GM19324 (cell line): ENCODE results near the gene RAB4B.
"Not testable (repeated sequence)": the region's sequence is repeated elsewhere in the genome, so short reads cannot be mapped to it uniquely, and the experiment has no call there.

ENCODE experiments used
- ATAC-seq: cut with Tn5 transposase; IDR thresholded peaks from one replicate; pipeline ENCODE4 v1.9.1; 2021; ENCODE audit warnings: mild to moderate bottlenecking, moderate library complexity; ENCODE audit not compliant: unreplicated experiment, low FRiP score

Gene RAB4B

GRCh38 chr19:40776932-40777644, 959 bp upstream of the RAB4B start:
- peak; percentile 76 for ATAC-seq

DNA sequence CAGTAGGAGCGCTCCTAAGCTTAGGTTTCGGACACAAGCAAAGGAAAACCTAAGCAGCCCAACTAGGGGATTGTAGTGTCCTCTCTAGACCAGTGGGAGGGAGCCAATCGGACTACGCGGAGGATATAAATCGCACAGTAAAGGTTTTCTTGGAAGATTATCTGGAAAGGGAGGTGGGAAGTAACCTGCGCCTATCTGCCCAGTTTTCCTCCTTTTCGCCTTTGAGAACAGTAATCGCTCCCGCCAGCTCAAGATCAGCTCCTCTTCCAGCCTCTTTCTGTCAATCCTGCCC, 456 bp upstream of the RAB4B start:
- no peak for ATAC-seq

GRCh38 chr19:40778706-40779284, 748 bp downstream of the RAB4B start:
- ATAC-seq, result no peak

DNA sequence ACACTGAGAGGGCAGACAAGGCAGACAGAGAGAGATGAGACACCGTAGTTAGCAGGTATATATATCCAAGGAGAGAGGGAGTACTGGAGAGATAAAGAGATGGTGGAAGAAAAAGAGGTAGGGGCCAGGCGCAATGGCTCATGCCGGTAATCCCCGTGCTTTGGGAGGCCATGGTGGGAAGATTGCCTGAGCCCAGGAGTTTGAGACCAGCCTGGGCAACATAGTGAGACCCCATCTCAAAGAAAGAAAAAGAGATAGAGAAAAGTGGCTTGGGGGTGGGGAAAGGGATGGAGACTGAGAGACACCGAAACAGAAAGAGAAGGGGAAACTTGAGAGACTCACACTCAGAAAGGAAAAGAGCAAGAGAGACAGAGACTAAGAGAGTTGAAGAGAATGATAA, 2.5 kb downstream of the RAB4B start:
- ATAC-seq, result no peak

DNA sequence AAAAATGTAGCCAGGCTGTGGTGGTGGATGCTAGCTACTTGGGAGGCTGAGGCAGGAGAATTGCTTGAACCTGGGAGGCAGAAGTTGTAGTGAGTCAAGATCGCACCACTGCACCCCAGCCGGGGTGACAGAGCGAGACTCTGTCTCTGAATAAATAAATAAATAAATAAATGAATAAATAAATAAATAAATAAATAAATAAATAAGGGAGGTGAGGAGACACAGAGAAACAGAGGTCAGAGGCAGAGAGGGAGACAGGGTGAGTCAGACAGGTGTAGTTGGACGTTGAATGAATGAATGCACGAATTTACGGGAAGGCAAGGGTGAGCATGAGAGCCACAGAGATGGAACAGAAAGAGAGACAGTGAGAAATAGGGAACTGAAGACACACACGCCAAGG, 3.1 kb downstream of the RAB4B start:
- no peak for ATAC-seq

DNA sequence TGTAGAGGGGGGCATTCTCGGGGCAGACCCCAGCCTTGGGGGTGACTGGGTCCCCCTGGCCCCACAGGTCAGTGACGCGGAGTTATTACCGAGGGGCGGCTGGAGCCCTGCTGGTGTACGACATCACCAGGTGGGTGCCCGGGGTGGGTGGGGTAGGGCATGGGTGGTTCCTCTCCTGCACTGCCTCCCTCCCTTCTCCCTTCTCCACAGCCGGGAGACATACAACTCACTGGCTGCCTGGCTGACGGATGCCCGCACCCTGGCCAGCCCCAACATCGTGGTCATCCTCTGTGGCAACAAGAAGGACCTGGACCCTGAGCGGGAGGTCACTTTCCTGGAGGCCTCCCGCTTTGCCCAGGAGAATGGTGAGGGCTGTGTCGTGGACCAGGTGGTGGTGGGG, 5.7 kb downstream of the RAB4B start:
- no peak for ATAC-seq

DNA sequence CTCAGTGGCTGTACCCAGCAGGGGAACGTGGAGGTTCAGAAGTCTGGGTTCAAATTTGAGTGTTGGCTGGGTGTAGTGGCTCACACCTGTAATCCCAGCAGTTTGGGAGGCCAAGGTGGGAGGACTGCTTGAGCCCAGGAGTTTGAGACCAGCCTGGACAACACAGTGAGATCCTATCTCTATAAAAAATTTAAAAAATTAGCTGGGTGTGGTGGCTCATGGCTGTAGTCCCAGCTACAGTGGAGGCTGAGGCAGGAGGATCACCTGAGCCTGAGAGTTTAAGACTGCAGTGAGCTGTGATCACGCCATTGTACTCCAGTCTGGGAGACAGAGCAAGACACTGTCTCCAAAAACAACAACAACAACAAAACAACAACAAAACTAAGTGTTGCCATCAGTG, 6.1 kb downstream of the RAB4B start:
- ATAC-seq, result not testable (repeated sequence)

- no peak for ATAC-seq
These were observed 7.5 kb downstream of the RAB4B start for GRCh38 chr19:40785526-40785925.

DNA sequence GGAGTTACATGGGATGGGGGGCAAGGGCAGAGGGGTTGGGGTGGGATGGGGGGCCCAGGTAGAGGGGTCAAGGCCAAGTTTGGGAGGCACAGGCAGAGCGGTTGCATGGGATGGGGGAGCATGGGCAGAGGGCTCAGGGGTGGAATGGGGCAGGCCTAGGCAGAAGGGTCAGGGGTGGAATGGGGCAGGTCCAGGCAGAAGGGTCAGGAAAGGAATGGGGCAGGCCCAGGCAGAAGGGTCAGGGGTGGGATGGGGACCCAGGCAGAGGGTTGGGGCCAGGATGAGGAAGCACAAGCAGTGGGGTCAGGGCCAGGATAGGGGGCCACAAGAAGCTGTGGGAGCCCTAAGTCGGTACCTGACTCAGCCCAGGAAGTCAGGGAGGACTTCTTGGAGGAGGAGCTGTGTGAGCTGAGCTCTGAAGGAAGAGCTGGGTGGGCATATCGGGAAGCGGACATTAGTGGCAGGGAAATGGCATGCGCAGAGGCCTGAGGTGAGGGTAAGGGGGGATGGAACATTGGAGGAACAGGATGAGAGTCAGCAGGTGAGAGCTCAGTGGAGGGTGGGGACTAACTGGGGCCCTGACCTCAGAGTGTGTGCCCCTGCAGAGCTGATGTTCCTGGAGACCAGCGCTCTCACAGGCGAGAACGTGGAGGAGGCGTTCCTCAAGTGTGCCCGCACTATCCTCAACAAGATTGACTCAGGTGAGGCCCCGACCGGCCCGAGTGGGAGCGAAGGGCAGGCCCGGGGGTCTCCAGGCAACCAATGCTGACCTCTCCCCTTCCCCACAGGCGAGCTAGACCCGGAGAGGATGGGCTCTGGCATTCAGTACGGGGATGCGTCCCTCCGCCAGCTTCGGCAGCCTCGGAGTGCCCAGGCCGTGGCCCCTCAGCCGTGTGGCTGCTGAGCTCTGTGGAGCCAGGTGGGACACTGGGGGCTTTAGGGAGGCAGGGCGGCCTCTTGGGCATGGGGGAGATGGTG, 8.3 kb downstream of the RAB4B start:
- no peak for ATAC-seq

- ATAC-seq, result no peak
These were observed 13.3 kb downstream of the RAB4B start for GRCh38 chr19:40791349-40791748.

GRCh38 chr19:40791996-40792395, 13.9 kb downstream of the RAB4B start:
- ATAC-seq, result no peak

- no peak for ATAC-seq
These were observed 19.3 kb downstream of the RAB4B start for GRCh38 chr19:40797166-40797962.

DNA sequence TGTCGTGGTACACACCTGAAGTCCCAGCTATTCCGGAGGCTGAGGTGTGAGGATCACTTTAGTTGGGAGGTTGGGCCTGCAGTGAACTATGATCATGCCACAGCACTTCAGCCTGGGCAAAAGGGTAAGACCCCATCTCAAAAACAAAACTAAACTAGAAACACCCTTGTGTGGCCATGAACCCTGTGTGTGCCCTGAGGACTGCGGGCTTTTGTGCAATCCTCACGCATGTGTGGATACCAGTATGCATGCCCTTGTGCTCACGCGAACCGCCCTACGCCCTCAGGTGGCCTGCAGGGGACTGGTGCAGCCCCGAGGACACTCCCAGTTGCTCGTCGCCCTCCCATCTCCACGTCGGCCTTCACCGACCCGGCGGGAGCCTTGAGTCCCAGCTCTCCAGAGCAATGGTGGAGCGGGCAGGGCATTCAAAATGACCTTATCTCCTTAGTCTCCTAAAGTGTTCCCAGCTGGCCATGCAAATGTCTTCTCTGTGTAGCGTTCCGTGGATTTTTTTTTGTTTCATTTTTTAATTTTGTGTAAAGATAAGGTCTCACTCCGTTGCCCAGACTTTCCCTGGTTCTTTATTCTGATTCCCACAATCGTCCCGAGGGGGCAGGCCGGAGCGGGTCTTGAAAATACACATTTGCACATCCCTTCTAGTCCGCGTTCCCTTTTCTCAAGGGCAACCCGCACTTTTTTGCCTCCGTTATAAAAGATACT, 20.1 kb downstream of the RAB4B start:
- ATAC-seq, result no peak

DNA sequence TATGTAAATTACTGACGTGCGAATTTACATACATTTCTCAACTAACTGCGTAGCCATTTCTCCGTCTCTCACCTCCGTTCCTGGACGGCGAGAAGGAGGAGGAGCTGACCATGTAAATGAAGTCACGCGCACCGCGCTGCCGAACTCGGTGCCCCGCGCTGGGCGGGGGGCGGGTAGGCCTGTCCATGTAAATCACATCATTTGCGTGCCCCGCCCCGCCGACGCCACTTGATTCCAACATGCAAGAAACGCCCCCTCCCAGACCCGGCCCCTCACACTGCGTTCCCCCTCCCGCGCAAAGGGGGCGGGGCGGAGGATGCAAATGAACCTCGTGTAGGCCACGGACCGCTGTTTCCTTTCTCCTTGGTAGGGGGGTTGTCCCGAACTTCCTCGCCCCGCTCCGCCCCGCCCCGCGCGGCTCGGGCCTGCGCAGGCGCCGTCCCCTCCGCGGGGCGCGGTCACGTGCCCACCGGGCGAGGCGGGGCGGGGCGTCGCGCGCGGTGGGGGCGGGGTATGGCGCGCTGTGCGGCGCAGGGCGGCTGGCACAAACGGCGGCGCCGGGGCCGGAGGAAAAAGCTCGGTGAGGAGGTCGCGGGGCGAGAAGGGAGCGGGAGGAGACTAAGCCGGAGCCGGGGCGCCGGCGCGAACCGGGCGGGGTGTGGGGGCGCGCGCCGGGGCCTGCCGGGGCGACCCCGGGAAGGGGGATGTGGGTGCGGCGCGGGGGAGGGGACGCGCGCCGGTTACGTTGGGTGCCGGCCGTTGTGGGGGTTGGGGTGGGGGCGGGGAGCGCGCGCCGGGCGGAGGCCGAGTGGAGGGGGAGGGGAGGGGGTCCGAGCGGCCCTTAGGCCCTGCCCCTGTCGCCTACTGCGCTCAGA, 20.9 kb downstream of the RAB4B start, which contains the start of gene EGLN2:
TSS of gene EGLN2 (plus strand) at position 509 of the 875 bp plus-strand sequence. CDS start 1,382 bp downstream, outside the sequence.
- peak; percentile 85 for ATAC-seq

DNA sequence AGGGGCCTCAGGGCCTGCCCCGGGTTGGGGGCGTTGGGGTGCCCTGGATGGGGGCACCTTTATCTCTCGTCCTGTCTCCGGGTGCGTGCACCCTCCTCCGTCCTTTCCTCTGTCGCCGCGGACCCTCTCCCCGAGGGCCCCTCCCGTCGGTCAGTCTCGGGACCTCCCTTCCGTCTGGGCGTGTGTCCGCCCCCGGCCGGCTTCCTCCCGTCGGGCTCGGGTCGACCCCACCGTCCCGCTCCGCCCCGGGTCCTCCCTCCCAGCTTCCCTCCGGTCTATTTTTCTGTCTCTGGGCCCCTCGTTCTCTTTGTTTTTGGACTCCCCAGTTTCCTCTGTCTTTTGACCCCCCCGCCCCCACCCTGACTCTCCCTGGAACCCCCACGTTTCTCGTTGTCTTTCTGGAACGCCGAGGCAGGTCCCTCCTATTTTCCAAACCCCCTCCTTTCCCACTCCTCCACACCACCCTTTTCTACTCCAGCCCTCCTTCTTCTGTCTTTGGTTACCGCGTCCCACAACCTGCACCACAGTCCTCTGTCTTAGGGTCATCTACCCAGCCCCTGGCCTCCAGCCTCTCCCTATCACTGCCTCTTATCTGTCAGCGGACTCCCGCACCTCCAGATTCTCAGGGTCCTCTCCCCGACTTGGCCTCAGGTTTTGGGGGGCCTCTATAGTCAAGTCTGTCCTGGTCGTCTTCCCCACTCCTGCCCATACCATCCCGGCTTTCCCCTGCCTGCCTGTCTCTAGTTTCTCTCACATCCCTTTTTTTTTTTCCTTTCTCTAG, 21.7 kb downstream of the RAB4B start:
- no peak for ATAC-seq

- ATAC-seq, result no peak
These were observed 22.4 kb downstream of the RAB4B start for GRCh38 chr19:40800339-40800996.

DNA sequence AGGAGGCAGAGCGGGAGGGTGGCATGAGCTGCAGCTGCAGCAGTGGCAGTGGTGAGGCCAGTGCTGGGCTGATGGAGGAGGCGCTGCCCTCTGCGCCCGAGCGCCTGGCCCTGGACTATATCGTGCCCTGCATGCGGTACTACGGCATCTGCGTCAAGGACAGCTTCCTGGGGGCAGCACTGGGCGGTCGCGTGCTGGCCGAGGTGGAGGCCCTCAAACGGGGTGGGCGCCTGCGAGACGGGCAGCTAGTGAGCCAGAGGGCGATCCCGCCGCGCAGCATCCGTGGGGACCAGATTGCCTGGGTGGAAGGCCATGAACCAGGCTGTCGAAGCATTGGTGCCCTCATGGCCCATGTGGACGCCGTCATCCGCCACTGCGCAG, 22.9 kb downstream of the RAB4B start:
- no peak for ATAC-seq
